ENCODE results near the gene SLC38A10. TPM values are rescaled to one million over a fixed set of nuclear protein-coding genes. Genes with fewer than 3 reads are reported as not detected.

SLC38A10 gene
- total RNA-seq, 1 donor from 2014 or later, result 87.3 TPM

GRCh38 chr17:81207610-81208581, 87.2 kb downstream of the SLC38A10 start:
- Histone ChIP-seq H3K27ac (no peak overlapping the region), H3K27me3 (no peaks in the 10 kb centered on the region), H3K4me3 (no peak overlapping the region), H3K36me3 (no peaks in the 10 kb centered on the region), H3K9me3 (no peaks in the 10 kb centered on the region), H3K4me1 (no peaks in the 10 kb centered on the region)
- intact Hi-C loops (cut with DNase I), result no loop called here
- no peak for ATAC-seq
- no peak for DNase-seq
- TF ChIP-seq, protein P1, sequence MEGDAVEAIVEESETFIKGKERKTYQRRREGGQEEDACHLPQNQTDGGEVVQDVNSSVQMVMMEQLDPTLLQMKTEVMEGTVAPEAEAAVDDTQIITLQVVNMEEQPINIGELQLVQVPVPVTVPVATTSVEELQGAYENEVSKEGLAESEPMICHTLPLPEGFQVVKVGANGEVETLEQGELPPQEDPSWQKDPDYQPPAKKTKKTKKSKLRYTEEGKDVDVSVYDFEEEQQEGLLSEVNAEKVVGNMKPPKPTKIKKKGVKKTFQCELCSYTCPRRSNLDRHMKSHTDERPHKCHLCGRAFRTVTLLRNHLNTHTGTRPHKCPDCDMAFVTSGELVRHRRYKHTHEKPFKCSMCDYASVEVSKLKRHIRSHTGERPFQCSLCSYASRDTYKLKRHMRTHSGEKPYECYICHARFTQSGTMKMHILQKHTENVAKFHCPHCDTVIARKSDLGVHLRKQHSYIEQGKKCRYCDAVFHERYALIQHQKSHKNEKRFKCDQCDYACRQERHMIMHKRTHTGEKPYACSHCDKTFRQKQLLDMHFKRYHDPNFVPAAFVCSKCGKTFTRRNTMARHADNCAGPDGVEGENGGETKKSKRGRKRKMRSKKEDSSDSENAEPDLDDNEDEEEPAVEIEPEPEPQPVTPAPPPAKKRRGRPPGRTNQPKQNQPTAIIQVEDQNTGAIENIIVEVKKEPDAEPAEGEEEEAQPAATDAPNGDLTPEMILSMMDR (IDR thresholded peaks at IDR 0.05), result no peak

DNA sequence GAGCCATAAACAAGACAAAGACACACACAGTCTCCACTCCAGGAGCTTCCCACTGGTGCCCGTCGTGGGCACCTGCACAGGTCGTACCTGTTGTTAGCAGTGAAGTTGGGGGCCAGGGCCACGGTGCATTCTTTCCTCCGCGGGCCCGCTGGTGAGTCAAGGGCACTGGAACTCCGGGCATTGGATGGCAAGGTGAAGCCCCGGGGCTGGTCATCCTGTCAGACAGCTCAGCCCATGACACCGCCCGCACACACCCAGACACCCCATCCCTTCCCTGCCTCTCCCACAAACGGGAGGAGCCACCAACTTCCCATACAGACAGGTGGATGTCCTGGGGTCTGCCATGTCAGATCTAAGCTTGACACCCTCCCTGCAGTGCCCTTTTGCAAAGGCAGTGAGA, 88.5 kb downstream of the SLC38A10 start:
- TF ChIP-seq, protein P1 (IDR thresholded peaks at IDR 0.05), result no peak
- H3K27ac ChIP-seq, result no peak overlapping the region
- intact Hi-C loops (cut with DNase I), result no loop called here
- ATAC-seq (no peak), DNase-seq (no peak)
- no peaks in the 10 kb centered on the region for H3K4me1 ChIP-seq
- H3K9me3 ChIP-seq, result no peaks in the 10 kb centered on the region
- no peak overlapping the region for H3K4me3 ChIP-seq
- no peaks in the 10 kb centered on the region for H3K36me3 ChIP-seq
- no peaks in the 10 kb centered on the region for H3K27me3 ChIP-seq

DNA sequence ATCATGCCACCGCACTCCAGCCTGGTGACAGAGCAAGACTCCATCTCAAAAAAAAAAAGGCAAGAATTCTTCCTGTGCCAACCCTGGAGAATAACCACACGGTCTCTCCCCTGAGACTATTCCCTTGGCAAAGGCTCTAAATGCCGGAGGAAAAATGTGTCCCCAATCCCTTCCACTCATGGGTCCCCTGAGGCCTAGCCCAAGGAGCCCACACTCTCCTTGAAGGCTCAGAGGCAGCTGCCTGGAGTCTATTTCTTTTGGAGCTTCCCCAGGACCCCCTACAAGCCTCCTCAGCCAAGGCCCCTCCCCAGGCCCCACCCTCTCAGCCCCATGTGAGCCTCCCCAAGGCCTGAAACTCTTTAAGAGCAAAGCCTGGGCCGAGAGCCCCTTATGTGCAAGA, 88.9 kb downstream of the SLC38A10 start:
- no peaks in the 10 kb centered on the region for H3K9me3 ChIP-seq
- H3K4me1 ChIP-seq, result no peaks in the 10 kb centered on the region
- H3K27ac ChIP-seq, result no peak overlapping the region
- intact Hi-C loops (cut with DNase I), result no loop called here
- no peak overlapping the region for H3K4me3 ChIP-seq
- no peaks in the 10 kb centered on the region for H3K36me3 ChIP-seq
- no peaks in the 10 kb centered on the region for H3K27me3 ChIP-seq
- TF ChIP-seq, protein P1 (IDR thresholded peaks at IDR 0.05), result no peak
- no peak for DNase-seq
- no peak for ATAC-seq

DNA sequence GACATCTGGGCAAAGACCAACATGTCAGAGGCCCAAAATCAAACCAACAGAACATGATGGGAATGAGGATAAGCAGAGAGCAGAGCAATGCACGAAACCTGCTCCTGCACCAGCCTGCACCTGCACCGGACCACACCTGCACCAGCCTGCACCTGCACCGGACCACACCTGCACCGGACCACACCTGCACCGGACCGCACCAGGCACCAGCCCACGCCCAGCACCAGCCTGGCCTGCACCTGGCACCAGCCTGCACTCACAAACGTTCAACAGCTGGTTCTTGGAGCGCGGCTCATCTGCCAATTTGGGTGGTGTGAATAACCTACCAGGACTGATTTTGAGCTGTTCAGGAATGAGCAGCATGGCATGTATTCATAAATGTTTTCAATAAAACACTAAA, 90.5 kb downstream of the SLC38A10 start:
- no peaks in the 10 kb centered on the region for H3K4me1 ChIP-seq
- no peaks in the 10 kb centered on the region for H3K36me3 ChIP-seq
- ATAC-seq, result no peak
- no peaks in the 10 kb centered on the region for H3K27me3 ChIP-seq
- no peak overlapping the region for H3K4me3 ChIP-seq
- H3K9me3 ChIP-seq, result no peaks in the 10 kb centered on the region
- no peak for DNase-seq
- no peak overlapping the region for H3K27ac ChIP-seq
- TF ChIP-seq, protein P1 (IDR thresholded peaks at IDR 0.05), result no peak
- intact Hi-C loops (cut with DNase I), result no loop called here

DNA sequence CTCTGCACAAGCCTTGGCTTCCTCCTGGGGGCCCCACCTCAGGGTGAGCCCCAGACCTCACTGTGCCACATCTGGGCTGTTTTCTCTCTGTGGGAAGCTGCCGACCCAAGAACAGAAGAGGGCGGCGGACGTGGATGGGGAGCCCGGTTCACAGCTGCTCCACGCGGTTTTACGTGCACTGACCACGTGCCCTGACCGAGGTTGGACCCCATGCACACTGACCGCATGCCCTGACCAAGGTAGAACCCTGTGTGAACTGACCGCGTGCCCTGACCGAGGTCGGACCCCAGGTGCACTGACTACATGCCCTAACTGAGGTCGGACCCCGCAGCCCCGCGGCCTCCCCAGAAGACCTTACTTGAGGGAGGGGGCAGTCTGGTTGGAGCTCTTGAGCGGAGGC, 92.0 kb downstream of the SLC38A10 start:
- no peaks in the 10 kb centered on the region for H3K9me3 ChIP-seq
- no peak for DNase-seq
- peaks cover 7% of the 10 kb centered on the region for H3K36me3 ChIP-seq
- ATAC-seq, result no peak
- no peak overlapping the region for H3K4me3 ChIP-seq
- intact Hi-C loops (cut with DNase I), result no loop called here
- H3K4me1 ChIP-seq, result peaks cover 8% of the 10 kb centered on the region
- no peak overlapping the region for H3K27ac ChIP-seq
- no peaks in the 10 kb centered on the region for H3K27me3 ChIP-seq
- TF ChIP-seq, protein P1 (IDR thresholded peaks at IDR 0.05), result no peak

Data from upper lobe of right lung (tissue), 1 donor.